NCI-H2196 treated with DMSO at 0.1 percent for 48 hours (cell line): ENCODE measurements around the gene PSMB4.
A peak's percentile ranks its signal among the peaks of the same experiment; 100 is the strongest.
"Not testable (repeated sequence)": the region's sequence is repeated elsewhere in the genome, so short reads cannot be mapped to it uniquely, and the experiment has no call there.

Source experiments
- DNase-seq: peaks from one replicate; lab custom pipeline; 2025; ENCODE audit not compliant: unreplicated experiment; lab: John Stamatoyannopoulos, UW

Gene PSMB4

DNA sequence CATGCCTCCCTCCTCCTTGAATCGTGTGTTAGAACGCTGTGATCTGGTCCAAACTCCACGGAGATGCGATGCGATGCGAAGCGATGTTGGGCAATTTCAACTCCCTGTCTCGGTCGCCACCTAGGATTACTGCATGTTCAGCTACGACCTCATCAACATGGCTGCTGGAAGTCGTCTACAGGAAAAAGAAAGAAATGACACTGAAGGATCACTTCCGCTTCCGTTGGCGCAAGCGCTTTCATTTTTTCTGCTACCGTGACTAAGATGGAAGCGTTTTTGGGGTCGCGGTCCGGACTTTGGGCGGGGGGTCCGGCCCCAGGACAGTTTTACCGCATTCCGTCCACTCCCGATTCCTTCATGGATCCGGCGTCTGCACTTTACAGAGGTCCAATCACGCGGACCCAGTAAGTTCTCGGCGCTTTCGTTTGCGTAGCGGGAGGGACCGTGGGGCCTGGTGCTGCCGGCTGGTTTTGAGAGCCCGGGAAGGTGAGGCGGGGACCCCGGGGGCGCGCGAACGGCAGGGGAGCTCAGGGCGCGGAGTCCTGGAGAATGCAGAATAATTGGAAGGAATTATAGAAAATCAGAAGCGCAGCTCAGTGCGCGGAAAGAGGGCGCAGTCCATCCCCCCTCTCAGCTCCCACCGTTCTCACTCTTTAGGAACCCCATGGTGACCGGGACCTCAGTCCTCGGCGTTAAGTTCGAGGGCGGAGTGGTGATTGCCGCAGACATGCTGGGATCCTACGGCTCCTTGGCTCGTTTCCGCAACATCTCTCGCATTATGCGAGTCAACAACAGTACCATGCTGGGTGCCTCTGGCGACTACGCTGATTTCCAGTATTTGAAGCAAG lies at the start of gene PSMB4:
Gene PSMB4, plus strand, starts transcription at position 250 of the 848 bp plus-strand sequence. Its CDS starts 15 bp downstream, at position 265.
- DNase-seq: peak; percentile 90

DNA sequence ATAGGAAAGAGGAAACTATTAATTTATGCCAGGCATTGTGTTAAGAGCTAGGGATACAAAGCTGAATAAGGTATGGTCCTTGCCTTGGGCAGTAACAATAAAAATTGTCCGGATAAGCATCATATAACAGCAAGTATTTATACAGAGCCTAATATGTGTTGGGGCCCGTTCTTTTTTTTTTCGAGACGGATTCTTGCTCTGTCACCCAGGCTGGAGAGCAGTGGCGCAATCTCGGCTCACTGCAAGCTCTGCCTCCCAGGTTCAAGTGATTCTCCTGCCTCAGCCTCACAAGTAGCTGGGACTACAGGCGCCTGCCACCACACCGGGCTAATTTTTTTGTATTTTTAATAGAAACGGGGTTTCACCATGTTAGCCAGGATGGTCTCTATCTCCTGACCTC lies 49.0 kb upstream of the PSMB4 start:
- DNase-seq: not testable (repeated sequence)

DNA sequence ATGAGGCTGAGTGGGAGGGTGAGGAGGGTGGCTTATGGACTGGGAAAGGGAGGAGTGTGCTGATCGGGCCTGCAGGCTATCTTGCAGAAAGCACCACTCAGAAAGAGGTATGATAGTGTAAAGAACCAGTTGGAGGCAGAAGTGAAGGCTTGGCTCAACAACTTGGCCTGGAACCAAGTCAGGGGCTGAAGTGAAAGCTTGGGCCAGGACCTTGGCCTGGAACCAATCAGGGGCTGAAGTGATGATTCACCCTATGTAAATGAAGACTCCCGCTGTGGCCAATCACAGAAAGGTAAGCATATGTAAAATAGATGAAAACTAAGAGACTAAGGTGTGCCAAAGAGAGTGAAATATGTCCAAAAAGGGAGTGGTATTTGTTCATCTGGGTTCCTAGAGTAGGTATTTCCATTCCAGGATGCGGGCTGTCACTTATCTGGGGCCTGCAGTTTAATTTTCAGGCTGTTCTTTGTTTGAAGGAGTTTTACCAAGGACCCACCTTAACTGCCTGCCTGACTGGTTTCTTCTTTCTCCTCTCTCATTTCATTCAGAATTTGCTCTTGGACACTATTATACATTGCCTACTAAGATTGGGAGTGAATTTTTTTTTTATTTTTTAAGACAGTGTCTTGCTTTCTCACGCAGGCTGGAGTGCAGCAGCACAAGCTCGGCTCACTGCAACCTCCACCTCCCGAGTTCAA lies 47.2 kb upstream of the PSMB4 start:
- peak; percentile 23 for DNase-seq

DNA sequence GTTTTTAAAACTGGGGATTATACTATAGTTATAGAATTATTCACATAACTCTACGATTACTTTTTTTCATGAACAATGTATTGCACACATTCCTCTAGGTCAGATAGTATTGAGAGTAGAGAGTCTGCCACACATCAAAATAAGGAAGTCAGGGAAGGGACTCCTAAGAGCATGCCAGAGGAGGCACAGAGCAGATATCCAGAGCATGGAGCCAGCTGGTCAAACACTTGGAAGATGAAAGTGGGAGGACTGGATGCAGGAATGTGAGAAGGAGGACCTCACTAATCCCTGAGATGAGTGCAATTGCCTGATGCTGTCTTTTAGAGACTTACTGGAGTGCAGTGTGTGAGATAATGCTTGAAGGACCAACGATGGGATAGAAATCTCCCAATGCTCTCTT lies 42.7 kb upstream of the PSMB4 start:
- DNase-seq: no peak

DNA sequence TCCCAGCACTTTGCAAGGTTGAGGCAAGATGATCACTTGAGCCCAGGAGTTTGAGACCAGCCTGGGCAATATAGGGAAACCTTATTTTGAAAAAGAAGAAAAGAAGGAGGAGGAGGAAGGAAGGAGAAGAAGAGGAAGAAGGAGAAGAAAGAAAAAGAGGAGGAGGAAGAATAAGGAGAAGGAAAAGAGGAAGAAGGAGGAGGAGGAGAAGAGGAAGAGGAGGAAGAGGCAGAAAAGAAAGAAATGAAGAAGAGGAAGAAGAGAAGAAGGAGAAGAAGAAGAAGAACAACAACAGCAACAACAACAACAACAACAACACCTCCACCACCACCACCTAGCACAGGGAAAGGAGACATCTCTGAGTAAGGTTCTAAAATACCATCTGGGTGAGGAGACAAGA lies 37.5 kb upstream of the PSMB4 start:
- no peak for DNase-seq

DNA sequence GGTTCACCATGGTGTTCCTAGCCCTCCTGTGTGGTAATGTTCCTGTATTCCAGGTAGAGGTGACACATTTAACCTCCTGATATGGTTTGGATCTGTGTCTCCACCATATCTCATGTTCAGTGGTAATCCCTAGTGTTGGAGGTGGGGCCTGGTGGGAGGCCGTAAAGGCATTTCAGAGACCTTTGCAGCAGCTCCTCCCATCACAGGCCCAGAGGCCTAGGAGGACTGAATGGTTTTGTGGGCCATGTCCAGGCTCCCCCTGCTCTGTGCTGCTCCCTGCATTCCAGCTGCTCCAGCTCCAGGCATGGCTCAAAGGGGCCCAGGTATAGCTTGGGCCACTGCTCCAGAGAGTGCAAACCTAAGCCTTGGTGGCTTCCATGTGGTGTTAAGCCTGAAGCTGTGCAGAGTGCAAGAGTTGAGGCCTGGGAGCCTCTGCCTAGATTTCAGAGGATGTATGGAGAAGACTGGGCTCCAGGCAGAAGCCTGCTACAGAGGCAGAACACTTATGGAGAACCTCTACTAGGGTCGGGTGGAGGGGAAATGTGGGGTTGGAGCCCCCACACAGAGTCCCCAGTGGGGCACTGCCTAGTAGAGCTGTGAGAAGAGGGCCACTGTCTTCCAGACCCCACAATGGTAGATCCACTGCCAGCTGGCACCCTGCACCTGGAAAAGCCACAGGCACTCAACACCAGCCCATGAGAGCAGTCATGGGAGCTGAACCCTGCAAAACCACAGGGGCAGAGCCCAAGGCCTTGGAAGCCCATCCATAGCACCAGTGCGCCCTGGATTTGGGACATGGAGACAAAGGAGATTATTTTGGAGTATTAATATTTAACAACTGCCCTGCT lies 36.8 kb upstream of the PSMB4 start:
- DNase-seq: no peak

DNA sequence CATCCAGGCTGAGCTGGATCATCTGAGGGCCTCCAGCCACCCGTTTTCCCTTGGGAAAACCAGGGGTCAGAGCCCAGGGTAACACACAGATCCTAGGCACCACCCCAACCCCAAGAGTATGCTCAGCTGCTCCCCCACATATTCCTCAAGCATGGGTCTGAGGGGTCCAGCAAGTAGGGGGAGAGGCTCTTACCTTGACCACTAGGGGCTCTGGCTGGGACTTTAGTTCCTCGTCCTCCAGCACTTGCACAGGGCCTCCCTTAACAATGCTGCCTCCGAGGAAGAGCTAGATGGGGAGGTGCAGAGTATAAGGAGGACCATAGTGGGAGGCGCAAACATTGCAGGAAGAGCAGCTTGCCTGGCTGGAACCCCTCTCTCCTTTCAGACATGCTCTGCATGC lies 34.4 kb upstream of the PSMB4 start:
- DNase-seq: no peak

DNA sequence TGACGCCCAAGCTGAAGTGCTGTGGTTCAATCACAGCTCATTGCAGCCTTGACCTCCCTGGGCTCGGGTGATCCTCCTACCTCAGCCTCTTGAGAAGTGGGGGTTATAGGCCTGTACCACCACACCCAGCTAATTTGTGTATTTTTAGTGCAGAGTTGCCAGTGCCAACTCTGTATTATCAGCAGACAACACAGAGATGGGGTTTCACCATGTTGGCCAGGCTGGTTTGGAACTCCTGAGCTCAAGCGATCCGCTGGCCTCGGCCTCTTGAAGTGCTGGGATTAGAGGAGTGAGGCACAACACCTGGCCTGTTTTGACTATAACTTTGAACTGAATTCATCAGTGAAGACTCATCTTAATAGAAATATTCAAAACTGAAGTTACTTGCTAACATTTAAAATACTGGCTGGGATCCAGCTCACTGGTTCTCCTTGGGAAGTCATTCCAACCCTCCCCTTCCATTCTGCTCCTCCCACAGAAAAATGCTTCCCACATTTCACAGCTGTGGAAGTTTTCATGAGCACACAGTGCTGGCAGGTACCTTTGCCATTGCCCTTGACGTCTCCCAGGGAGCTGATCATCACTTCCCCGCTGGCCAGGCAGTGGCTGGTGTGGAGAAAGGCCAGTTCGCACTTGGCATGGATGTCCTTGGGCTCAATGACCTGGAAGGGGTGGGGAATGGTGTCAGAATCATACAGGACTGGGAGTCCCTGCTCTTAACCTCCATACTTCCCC lies 31.5 kb upstream of the PSMB4 start:
- DNase-seq: no peak

DNA sequence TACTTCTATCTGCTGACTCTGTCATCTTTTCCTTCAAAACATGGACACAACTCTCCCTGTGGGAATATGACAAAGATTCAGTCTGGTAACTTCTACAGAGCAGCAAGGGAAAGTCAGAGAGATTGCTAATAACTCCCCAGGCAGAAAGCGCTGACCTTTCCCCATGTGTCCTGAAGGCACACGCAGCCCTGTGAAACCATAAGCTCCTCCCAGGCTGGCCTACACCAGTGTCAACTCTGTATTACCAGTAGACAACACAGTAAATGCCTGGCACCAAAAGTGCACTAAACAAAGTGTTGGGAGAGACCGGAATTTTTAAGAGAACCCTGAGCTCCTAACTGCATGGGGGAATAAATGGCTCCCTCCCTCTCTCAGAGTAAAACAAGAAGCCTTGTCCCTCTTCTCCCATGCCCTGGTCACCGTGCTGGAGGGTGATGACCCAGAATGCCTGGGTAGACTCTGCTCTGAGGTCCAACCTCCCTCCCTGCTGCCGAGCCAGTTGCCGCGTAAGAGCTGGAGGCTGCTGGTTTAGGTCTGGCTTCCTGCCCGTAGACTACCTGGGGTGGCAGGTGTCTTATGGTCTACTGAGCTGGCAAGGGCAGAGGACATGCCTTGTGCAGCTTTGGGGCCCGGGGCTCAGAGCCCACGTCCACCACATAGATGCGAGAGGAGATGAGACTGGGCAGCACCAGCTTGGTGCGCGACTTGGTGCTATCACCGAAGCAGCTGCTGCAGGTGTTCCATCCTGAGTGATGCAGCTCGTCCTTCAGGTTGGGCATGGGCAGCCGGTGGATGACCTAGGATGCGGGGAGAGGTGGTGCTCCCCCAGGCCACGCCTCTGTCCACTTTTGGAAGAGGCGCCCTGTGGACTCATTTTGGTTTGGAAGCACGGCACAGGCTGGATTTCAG lies 30.7 kb upstream of the PSMB4 start:
- peak; percentile 66 for DNase-seq

DNA sequence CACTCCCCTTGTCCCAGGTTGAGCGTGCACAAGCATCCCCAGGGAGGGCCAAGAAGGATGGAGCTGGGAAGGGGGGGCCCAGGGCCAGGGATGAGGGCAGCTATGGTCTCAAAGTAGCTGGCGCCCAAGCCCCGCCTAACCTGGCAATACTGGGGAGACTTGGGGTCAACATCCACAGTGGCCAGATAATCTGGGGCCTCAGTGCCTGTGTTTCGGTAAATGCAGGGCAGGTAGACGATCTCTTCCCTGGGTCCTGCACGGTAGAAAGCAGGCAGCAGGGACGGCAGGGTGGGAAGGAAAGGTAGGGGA lies 30.1 kb upstream of the PSMB4 start:
- DNase-seq: no peak

DNA sequence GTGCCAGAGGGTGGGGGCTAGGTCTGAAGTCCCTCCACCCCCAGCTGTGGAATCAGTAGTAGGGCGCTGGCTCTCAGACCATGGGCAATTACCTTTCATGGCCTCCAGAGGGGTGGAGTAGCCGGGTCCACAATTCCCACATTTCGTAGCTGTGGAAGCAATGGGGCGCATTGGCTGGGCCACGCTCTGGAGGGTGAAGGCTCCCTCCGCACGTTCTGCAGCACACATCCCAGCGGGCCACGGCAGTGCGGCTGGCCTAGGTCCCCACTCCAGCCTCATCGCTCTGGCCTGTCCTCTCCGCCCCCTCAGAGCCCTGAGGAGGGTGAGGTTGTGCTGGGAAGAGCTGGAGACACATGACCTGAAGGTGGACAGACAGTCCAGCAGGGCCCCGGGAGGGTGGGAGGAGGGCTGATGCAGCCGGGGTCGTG lies 29.7 kb upstream of the PSMB4 start:
- DNase-seq: no peak

DNA sequence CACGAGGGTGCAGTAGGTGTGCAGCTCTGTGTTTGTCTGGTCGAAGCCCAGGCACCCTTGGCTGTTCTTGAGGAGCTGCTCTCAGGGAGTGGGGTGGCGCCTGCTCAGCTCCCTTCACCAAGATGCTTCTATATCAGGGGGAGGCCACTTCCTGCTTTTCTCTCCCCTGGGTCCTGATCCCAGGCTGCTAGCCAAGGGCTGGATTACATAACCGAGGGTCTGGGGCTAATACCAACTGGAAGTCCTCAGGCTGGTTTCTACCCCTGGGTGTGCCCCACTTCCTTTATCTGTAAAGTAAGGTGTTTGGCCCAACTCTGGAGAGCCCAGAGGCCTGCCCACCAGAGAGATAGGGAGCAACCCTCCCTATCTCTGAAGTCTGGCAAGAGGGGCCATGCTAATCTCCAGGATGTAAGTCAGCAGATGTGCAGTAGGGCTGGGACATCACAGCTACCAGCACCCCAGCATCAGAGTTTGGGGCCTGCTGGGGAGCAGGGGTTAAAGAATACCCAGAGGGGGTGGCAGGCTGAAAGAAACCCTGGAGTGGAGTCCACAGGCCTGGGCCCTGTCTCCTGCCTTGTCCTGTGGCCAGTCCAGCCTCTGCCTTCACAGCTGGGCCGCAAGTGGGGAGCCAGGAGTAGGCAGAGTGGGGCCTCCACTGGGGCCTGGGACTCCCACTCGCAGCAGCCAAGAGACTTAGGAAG lies 29.0 kb upstream of the PSMB4 start:
- no peak for DNase-seq

DNA sequence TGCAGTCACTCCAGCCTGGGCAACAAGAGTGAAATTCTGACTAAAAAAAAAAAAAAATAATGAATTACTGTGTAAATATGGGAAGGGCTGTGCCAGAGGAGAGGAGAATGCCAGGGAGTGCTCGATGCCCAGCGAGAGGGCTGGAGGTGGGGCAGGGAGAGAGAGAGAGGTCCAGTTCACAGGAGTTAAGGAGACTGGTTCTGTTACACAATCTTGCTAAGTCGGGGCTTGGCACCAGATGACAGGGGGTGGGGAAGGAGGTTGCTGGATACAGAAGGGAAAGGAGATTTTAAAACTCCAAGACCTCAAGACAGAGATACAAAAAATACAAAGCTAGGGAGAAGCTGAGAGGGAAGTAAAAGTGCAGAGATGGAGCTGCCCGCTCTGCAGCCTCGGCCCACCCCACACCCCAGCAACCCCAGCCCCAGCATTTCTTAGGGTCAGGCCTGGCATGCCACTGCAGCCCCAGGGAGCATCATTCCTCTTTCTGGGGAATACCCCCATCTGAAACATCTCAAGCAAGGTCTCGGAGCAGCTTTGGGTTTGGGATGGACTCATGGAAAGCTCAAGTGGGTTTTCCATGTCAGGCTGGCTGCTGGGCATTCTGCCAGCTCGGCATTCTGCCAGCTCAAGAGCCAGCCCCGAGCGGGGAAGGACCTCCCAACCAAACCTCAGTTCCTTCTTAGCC lies 27.9 kb upstream of the PSMB4 start:
- peak; percentile 60 for DNase-seq

DNA sequence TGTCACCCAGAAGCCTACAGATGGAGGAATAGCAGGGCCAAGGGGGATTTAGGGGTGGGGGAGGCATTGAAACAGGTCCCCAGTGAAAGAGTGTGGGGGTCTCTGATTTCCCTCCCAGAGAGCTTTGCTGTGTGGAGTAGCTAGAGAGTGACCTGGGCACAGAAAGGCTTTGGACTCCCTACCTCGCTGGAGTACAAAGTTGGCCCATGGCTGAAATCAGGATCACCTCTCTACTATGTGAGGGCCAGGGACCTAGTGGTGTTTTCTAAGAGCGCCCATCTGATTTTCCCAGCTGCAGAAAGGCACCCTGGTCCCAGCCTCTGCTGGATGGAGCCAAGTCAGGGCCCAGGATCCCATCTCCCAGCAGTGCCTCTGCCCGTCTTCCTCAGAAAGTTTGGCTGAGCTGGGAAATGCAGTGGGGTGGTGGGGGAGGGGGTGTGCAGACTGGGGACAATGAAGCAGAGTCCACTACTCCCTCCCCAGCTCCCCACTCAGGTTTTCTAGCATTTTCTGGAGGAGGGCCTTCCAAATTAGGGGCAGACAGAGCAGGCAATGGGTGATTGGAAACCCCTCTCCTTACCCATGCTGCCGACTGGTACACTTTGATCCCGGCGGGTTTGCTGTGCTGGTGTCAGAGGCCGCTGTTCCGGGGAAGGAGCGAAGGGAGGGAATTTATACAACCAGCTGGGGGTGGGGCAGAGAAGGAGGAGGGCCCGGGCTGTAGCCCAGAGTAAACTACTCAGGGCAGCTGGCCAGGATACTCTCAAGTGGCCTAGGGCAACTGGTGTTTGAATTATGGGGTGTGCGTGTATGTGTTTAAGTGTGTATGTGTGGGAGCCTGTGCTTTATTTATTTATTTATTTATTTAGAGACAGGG lies 27.1 kb upstream of the PSMB4 start, which contains the start of gene SELENBP1:
Gene SELENBP1, minus strand, starts transcription at position 648 of the 877 bp plus-strand sequence. Its CDS starts 64 bp downstream, at position 584.
- peak; percentile 89 for DNase-seq

DNA sequence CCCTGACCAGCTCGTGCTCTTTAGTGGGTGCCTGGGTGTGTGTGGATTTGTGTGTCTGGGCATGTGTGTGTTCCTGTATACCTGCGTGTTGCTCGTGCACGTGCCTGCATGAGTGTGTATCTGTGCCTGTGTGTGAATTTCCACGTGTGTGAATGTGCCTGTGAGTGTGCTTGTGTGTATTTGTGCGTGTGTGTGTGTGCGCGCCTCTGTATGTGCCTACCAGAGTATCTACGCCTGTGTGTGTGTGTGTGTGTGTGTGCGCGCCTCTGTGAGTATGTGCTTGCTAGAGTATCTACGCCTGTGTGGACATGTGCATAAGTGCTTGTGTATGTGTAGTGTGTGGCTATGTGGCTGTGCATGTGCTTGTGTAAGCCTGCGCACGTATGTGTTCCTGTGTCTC lies 26.2 kb upstream of the PSMB4 start:
- DNase-seq: no peak

DNA sequence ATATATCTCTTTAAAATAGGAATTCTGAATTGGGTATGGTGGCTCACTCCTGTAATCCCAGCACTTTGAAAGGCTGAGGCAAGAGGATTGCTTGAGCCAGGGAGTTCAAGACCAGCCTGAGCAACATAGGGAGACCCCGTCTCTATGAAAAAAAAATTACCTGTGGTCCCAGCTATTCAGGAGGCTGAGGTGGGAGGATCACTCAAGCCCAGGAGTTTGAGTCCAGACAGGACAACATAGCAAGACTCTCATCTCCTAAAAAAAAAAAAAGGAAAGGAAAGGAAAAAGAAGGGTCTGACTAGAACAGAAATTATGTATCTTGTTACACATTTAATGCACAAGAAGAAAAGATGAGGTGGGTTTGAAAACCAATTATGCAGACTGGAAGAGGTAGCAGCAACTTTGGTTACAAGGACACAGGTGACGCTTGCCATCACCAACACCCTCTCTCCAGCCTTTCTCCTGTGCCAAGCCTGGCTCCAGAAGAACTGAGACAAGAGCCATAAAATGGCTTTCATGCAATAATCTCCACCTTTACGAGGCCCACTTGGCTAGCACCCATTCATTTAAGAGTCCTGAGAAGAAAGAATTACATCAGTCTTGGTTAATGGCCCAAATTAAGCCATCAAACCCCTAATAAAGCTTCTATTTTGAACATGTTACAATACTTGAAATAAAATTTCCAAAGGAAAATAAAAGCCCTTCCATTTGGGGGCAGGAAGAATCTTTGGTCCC lies 22.1 kb upstream of the PSMB4 start:
- DNase-seq: no peak

DNA sequence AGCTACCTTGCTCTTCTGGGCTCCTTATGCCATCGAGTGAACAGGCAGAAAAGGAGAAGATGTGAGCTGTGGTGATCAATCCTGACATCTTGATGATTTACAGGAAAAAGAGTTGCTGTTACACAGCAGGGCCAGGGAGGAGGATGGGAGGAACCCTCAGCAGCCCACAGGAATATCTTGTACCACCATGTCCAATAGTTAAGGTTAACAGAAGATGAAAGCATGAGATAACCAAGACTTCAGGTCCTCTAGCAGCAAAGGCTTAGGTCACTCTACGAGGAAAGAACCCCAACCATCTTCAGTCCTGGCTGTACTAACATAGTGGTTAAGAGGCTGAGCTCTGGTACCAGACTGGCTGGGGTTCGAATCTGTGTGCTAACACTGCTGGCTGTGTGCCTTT lies 14.8 kb upstream of the PSMB4 start:
- no peak for DNase-seq
